Measurements from ENCODE around the gene TMED4.
"Not testable (repeated sequence)": the region's sequence is repeated elsewhere in the genome, so short reads cannot be mapped to it uniquely, and the experiment has no call there.

TMED4 gene

GRCh38 chr7:44607141-44608068, 25.4 kb upstream of the TMED4 start:
- DNase-seq: peak; percentile 60

DNA sequence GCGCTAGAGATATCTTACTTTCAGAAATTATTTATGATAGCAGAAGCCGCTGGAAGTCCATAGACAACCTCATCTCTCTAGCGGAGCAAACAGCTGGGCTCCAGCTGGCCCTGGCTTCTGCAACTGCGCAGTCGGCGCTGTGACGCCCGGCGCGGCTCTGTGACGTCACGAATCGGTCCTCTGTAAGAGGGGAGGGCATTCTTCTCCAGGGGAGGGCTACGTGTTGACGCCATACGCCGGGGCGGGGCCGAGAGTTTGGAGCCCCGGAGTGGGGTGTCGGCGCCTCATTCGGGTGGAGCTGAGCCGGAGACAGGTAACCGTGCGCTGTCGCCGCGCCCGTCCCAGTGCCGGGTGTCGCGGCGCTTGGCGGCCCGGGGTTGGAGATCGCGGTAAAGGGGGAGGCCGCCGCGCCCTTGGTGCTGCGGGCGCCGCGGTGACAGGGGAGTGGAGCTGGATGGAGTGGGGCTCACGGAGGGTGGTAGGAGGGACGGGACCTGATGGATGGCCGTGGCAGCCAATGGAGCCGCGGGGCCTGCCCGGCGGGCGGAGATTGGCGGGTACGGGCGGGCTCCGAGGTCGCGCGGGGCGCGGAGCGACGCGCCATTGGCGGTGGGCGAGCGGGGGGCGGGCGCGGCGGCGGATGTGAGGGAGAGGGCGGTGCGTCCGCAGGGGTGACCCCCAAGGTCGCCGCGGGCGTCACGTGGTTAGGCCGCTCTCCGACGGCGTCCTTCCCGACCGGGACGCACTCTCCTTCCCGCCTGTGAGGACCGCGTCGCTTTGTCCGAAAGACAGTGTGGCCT, 24.5 kb upstream of the TMED4 start, which contains the start of gene OGDH:
Gene OGDH (plus strand): TSS at position 287 of the 800 bp plus-strand sequence. CDS start 17,717 bp downstream, outside the sequence.
- peak; percentile 99 for DNase-seq

GRCh38 chr7:44604941-44605340, 22.9 kb upstream of the TMED4 start:
- no peak for DNase-seq

DNA sequence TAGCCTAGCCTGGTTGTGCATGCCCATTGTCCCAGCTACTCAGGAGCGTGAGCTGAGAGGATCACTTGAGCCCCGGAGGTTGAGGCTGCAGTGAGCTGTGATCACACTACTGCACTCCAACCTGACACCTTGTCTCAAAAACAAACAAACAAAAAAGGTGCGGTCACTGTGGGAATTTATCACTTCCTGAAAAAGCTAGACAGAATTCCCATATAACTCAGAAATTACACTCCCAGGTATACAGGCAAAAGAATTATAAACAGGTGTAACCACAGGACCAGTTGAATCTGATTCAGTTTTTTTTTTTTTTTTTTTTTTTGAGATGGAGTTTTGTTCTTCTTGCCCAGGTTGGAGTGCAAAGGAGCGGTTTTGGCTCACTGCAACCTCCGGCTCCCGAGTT, 21.2 kb upstream of the TMED4 start:
- no peak for DNase-seq

DNA sequence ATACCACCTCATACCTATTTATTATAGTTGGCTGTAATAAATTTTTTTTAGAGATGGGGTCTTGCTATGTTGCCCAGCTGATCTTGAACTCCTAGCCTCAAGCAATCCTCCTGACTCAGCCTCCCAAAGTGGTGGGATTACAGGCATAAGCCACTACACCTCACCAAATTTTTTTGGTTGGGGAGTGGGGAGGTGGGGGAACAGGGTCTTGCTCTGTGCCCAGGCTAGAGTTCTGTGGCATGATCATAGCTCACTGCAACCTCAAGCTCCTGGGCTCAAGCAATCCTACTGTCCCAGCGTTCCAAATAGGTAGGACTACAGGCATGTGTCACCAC, 20.5 kb upstream of the TMED4 start:
- DNase-seq: no peak

DNA sequence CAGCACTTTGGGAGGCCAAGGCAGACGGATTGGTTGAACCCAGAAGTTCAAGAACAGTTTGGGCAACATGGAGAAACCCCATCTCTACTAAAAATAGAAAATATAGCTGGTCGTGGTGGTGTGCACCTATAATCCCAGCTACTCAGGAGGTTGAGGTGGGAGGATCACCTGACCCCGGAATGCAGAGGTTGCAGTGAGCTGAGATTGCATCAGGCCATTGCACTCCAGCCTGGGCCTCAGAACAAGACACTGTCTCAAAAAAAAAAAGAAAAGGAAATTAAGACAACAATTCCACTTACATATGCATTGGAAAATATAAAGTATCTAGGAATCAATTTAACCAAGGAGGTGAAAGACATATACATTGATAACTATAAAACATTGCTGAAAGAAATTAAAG, 17.2 kb upstream of the TMED4 start:
- no peak for DNase-seq

DNA sequence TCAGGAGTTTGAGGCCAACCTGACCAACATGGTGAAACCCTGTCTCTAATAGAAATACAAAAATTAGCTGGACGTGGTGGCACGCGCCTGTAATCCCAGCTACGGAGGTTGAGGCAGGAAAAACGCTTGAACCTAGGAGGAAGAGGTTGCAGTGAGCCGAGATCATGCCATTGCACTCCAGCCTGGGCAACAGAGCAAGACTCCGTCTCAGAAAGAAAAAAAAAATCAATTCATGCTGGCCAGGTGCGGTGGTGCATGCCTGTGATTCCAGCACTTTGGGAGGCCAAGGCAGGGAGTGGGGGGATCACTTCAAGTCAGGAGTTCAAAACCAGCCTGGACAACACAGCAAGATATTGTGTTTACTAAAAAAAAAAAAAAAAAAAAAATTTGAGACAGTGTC, 15.2 kb upstream of the TMED4 start:
- DNase-seq: not testable (repeated sequence)

DNA sequence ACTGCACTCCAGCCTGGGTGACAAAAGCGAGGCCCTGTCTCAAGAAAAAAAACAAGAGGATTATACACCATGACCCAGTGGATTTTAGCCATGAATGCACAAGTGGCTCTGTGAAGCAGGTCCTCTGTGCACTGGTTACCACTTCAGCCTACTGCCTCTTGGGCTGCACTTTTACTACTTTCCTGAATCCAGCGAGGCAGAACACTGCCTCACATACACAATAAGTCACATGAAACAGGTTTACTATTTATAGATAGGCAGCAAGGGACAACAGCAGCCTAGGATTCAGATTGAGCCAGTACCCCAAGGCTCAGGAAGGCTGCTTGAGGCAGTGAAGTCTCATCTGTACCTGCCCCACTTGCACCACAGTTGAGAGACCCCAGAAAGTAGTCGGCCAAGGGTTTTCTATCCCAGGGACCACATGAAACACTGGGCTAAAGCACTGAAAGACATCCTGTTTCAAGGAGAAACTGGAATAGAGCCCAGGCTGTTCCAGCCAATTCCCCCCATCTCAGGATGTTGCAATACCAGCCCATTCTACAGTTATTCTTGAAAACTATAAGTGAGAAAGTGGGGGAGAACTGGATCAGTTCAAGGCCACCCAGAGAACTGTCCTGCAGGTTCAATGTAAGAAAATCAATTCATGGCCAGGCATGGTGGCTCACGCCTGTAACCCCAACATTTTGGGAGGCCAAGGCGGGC, 14.1 kb upstream of the TMED4 start:
- peak; percentile 89 for DNase-seq

- DNase-seq: no peak
Measured at GRCh38 chr7:44590910-44591309, 8.9 kb upstream of the TMED4 start.

GRCh38 chr7:44587843-44588711, 6.0 kb upstream of the TMED4 start:
- DNase-seq: peak; percentile 66

DNA sequence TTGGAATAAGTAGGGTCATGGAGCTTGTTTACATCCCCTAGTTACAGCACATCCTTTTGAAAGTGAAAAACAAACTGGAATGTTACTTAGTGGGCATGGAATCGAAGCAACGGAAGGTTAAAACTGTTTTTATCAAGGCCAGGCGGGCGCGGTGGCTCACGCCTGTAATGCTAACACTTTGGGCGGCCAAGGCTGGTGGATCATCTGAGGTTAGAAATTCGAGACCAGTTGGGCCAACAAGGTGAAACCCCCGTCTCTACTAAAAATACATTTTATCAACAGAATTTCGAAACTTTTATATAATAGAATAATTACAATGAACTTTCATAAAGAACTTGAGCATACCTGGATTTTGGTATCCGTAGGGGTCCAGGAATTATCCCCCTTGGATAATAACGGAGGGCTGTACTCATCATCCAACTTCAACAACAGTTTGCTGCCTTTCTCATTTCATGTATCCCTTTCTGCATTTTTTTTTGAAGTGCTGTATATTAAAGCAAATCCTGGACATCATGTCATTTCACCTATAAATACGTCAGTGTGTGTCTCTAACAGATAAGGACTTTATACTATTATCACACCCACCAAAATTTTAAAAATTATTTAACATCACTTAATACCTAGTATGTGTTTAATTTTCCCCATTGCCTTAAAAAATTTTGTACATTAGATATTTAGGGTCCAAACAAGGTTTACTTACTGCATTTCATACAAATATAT, 1.3 kb upstream of the TMED4 start:
- DNase-seq: no peak

- DNase-seq: peak; percentile 67
Measured at GRCh38 chr7:44580945-44581878, 819 bp downstream of the TMED4 start.

GRCh38 chr7:44576228-44576627, 5.8 kb downstream of the TMED4 start:
- DNase-seq: no peak

GRCh38 chr7:44575054-44575453, 7.0 kb downstream of the TMED4 start:
- DNase-seq: no peak

- DNase-seq: no peak
Measured at GRCh38 chr7:44574287-44574872, 7.7 kb downstream of the TMED4 start.

GRCh38 chr7:44573464-44574286, 8.4 kb downstream of the TMED4 start, which contains the start of gene DDX56:
DDX56 (minus strand) TSS chr7:44573908; CDS start chr7:44573895, 13 bp downstream.
- peak; percentile 97 for DNase-seq

- no peak for DNase-seq
Measured at GRCh38 chr7:44572771-44573170, 9.3 kb downstream of the TMED4 start.

DNA sequence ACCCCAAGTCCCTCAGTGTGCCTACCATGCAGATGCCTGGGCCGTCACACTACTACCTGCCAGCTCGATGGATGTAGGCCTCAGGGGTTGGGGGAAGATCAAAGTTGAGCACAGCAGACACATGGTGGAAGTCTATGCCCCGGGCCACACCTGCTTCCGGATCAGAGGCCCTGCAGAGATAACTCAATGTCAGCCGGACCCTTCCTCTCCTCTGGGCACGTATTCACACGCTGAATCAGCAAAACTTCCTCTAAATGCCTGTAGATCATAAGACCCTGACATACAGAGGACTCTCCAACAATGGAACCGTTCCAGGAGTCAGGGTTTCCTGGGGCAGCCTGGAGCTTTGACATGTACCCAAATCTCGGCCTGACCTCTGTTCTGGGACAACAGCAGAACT, 12.1 kb downstream of the TMED4 start:
- no peak for DNase-seq

All from DMS79 treated with DMSO at 0.1 percent for 48 hours (cell line).